Measurements from ENCODE around the gene KRTAP5-1.
A peak's percentile ranks its signal among the peaks of the same experiment; 100 is the strongest.
"Not testable (repeated sequence)": the region's sequence is repeated elsewhere in the genome, so short reads cannot be mapped to it uniquely, and the experiment has no call there.

Gene KRTAP5-1

GRCh38 chr11:1584661-1585370 is at the start of gene KRTAP5-1:
KRTAP5-1 (minus strand) TSS chr11:1585283; CDS start chr11:1585249, 34 bp downstream.
- DNase-seq: not testable (repeated sequence)

- no peak for DNase-seq
Observed at GRCh38 chr11:1633864-1634263, 48.8 kb upstream of the KRTAP5-1 start.

- no peak for DNase-seq
Observed at GRCh38 chr11:1632053-1632714, 47.1 kb upstream of the KRTAP5-1 start.

GRCh38 chr11:1631066-1631568 is 46.0 kb upstream of the KRTAP5-1 start:
- no peak for DNase-seq

GRCh38 chr11:1630271-1630670 is 45.2 kb upstream of the KRTAP5-1 start:
- DNase-seq: no peak

GRCh38 chr11:1629326-1630185 is 44.5 kb upstream of the KRTAP5-1 start, which contains the start of gene KRTAP5-5:
KRTAP5-5 (plus strand) TSS chr11:1629775; CDS start chr11:1629841, 66 bp downstream.
- DNase-seq: no peak

- DNase-seq: peak in 1 of 2 experiments; percentile 54
Observed at GRCh38 chr11:1628506-1629325, 43.6 kb upstream of the KRTAP5-1 start.

GRCh38 chr11:1625541-1625940 is 40.5 kb upstream of the KRTAP5-1 start:
- DNase-seq: no peak

- no peak for DNase-seq
Observed at GRCh38 chr11:1624621-1625020, 39.5 kb upstream of the KRTAP5-1 start.

GRCh38 chr11:1623716-1624115 is 38.6 kb upstream of the KRTAP5-1 start:
- no peak for DNase-seq

- no peak for DNase-seq
Observed at GRCh38 chr11:1622086-1622485, 37.0 kb upstream of the KRTAP5-1 start, which contains the start of gene KRTAP5-4. KRTAP5-4 (minus strand) TSS chr11:1622138; CDS start chr11:1622093, 45 bp downstream.

- no peak for DNase-seq
Observed at GRCh38 chr11:1619449-1619848, 34.4 kb upstream of the KRTAP5-1 start.

GRCh38 chr11:1618231-1618630 is 33.1 kb upstream of the KRTAP5-1 start:
- DNase-seq: no peak

GRCh38 chr11:1608363-1608762 is 23.3 kb upstream of the KRTAP5-1 start, which contains the start of gene KRTAP5-3:
KRTAP5-3 (minus strand) TSS chr11:1608463; CDS start chr11:1608385, 78 bp downstream.
- no peak for DNase-seq

GRCh38 chr11:1607901-1608300 is 22.8 kb upstream of the KRTAP5-1 start:
- not testable (repeated sequence) for DNase-seq

- not testable (repeated sequence) for DNase-seq
Observed at GRCh38 chr11:1607156-1607845, 22.2 kb upstream of the KRTAP5-1 start.

- DNase-seq: not testable (repeated sequence)
Observed at GRCh38 chr11:1605923-1606322, 20.8 kb upstream of the KRTAP5-1 start.

GRCh38 chr11:1604711-1605110 is 19.6 kb upstream of the KRTAP5-1 start:
- no peak for DNase-seq

- DNase-seq: no peak
Observed at GRCh38 chr11:1604181-1604580, 19.1 kb upstream of the KRTAP5-1 start.

- DNase-seq: no peak
Observed at GRCh38 chr11:1603629-1604028, 18.5 kb upstream of the KRTAP5-1 start.

GRCh38 chr11:1601663-1602062 is 16.6 kb upstream of the KRTAP5-1 start:
- not testable (repeated sequence) for DNase-seq

Data from NCI-H1930 (cell line).